Occipital lobe (tissue), 2 donors: ENCODE results near the gene CHMP1A. TPM values are rescaled to one million over a fixed set of nuclear protein-coding genes. Genes with fewer than 3 reads are reported as not detected.
A peak's percentile ranks its signal among the peaks of the same experiment; 100 is the strongest.

Experiments
- DNase-seq: peaks from one replicate; lab custom pipeline; 2025; lab: John Stamatoyannopoulos, UW
- total RNA-seq: library from RNA; depleted of rRNA; stranded (reverse); fragments of >200 nt; gene quantifications from one replicate; pipeline ENCODE4 v1.2.3, GENCODE V29; 2014

Gene CHMP1A
- total RNA-seq, 1 donor from 2014 or later, result 66.4 TPM

- DNase-seq, result no peak
Observed at GRCh38 chr16:89605186-89605970, 52.1 kb downstream of the CHMP1A start.

- no peak for DNase-seq
Observed at GRCh38 chr16:89604764-89605163, 52.7 kb downstream of the CHMP1A start.

GRCh38 chr16:89602952-89603590 lies 54.4 kb downstream of the CHMP1A start:
- DNase-seq, result no peak

GRCh38 chr16:89602273-89602951 lies 55.1 kb downstream of the CHMP1A start:
- peak; percentile 71 for DNase-seq

- no peak for DNase-seq
Observed at GRCh38 chr16:89601906-89602272, 55.6 kb downstream of the CHMP1A start.

- DNase-seq, result no peak
Observed at GRCh38 chr16:89600956-89601355, 56.6 kb downstream of the CHMP1A start.

- DNase-seq, result no peak
Observed at GRCh38 chr16:89600427-89600826, 57.1 kb downstream of the CHMP1A start.

- DNase-seq, result no peak
Observed at GRCh38 chr16:89599902-89600301, 57.6 kb downstream of the CHMP1A start.

GRCh38 chr16:89599451-89599858 lies 58.1 kb downstream of the CHMP1A start:
- no peak for DNase-seq

- no peak for DNase-seq
Observed at GRCh38 chr16:89598199-89598598, 59.3 kb downstream of the CHMP1A start.

- DNase-seq, result no peak
Observed at GRCh38 chr16:89596957-89597649, 60.4 kb downstream of the CHMP1A start.

- DNase-seq, result no peak
Observed at GRCh38 chr16:89596061-89596689, 61.3 kb downstream of the CHMP1A start.

- no peak for DNase-seq
Observed at GRCh38 chr16:89595330-89596060, 62.0 kb downstream of the CHMP1A start.

Other genes with a start within 250 kb of the CHMP1A start
- 27.5 TPM for gene ANKRD11, start 167.1 kb downstream of the CHMP1A start, total RNA-seq
- 78.1 TPM for gene SPG7, start 149.3 kb downstream of the CHMP1A start, total RNA-seq
- 2,357 TPM for gene RPL13, start 97.0 kb downstream of the CHMP1A start, total RNA-seq
- gene CPNE7, start 82.0 kb downstream of the CHMP1A start, total RNA-seq, result 14.8 TPM
- gene DPEP1, start 44.1 kb downstream of the CHMP1A start, total RNA-seq, result 3.9 TPM
- 4.8 TPM for gene SPATA33, start 128 bp upstream of the CHMP1A start, total RNA-seq
- 22.9 TPM for gene CDK10, start 29.0 kb upstream of the CHMP1A start, total RNA-seq
- gene SPATA2L, start 44.0 kb upstream of the CHMP1A start, total RNA-seq, result 12.5 TPM
- 9.7 TPM for gene VPS9D1, start 63.2 kb upstream of the CHMP1A start, total RNA-seq
- 14.2 TPM for gene ZNF276, start 63.8 kb upstream of the CHMP1A start, total RNA-seq
- 10.8 TPM for gene FANCA, start 158.9 kb upstream of the CHMP1A start, total RNA-seq
- 17.0 TPM for gene SPIRE2, start 170.8 kb upstream of the CHMP1A start, total RNA-seq
- gene TCF25, start 215.9 kb upstream of the CHMP1A start, total RNA-seq, result 136 TPM